OCI-LY7 (cell line): ENCODE data around the gene DPP10. TPM values are rescaled to one million over a fixed set of nuclear protein-coding genes. Genes with fewer than 3 reads are reported as not detected.

Source experiments
- BruUV-seq: library from RNA; stranded (reverse); fragments of 400-500 nt; replicated peaks from 2 replicates; lab custom pipeline; 2021; lab: Mats Ljungman, UMichigan
- CTCF ChIA-PET: fragments of 300-600 bp; sonication (Branson Sonifier 250); formaldehyde crosslinking; loops from one replicate; lab custom pipeline; 2022; ENCODE audit warnings: antibody characterized with exemption; ENCODE audit not compliant: unreplicated experiment; lab: Charles Lee
- POLR2A ChIA-PET: fragments of 300-600 bp; sonication (Branson Sonifier 250); formaldehyde crosslinking; loops from one replicate; lab custom pipeline; 2022; ENCODE audit warnings: antibody characterized with exemption; lab: Charles Lee
- DNase-seq: peaks from one replicate; pipeline ENCODE4 v3.0.0-alpha.2; 2015; ENCODE audit warnings: low spot score
- H2AFZ ChIP-seq: fragments of 200-600 bp; sonication (generic), shearing (Covaris generic); 2 replicates; pipeline ENCODE4 v1.6.1; 2014; ENCODE audit warnings: mild to moderate bottlenecking, antibody characterized with exemption, low read length, moderate library complexity
- H3K27ac ChIP-seq: fragments of 200-600 bp; sonication (generic); 2 replicates; pipeline ENCODE4 v1.5.1; 2014; ENCODE audit warnings: mixed run types, low read depth, mild to moderate bottlenecking, moderate library complexity, low read length, inconsistent platforms; ENCODE audit not compliant: poor library complexity, severe bottlenecking
- H3K36me3 ChIP-seq: fragments of 200-600 bp; sonication (generic); 2 replicates; pipeline ENCODE4 v1.6.1; 2014; ENCODE audit warnings: mild to moderate bottlenecking, antibody characterized with exemption, low read length, moderate library complexity, mixed read lengths; ENCODE audit not compliant: insufficient read depth
- H3K4me1 ChIP-seq: fragments of 200-600 bp; sonication (generic); 2 replicates; pipeline ENCODE4 v1.5.1; 2014; ENCODE audit warnings: mild to moderate bottlenecking, low read length; ENCODE audit not compliant: insufficient read depth, poor library complexity, severe bottlenecking
- H3K4me2 ChIP-seq: fragments of 200-600 bp; sonication (generic); 2 replicates; pipeline ENCODE4 v1.6.1; 2014; ENCODE audit warnings: mild to moderate bottlenecking, low read length
- H3K4me3 ChIP-seq: fragments of 200-600 bp; sonication (generic); 2 replicates; pipeline ENCODE4 v1.5.1; 2014; ENCODE audit warnings: mild to moderate bottlenecking, low read depth, low read length; ENCODE audit not compliant: poor library complexity, severe bottlenecking
- H3K79me2 ChIP-seq: fragments of 200-600 bp; sonication (generic); 2 replicates; pipeline ENCODE4 v1.6.1; 2016; ENCODE audit warnings: low read depth, mild to moderate bottlenecking, low read length, moderate library complexity, mixed read lengths; ENCODE audit not compliant: insufficient read depth
- H3K9me2 ChIP-seq: fragments of 200-600 bp; sonication (generic); 2 replicates; pipeline ENCODE4 v1.6.1; 2016; ENCODE audit warnings: mild to moderate bottlenecking, low read length, mixed read lengths; ENCODE audit not compliant: insufficient read depth
- H3K9me3 ChIP-seq: fragments of 200-600 bp; sonication (generic); 2 replicates; pipeline ENCODE4 v1.6.1; 2014; ENCODE audit warnings: mild to moderate bottlenecking, mixed run types, low read length, mixed read lengths
- H4K20me1 ChIP-seq: fragments of 200-600 bp; sonication (generic); 2 replicates; pipeline ENCODE4 v1.6.1; 2014; ENCODE audit warnings: mild to moderate bottlenecking, antibody characterized with exemption, low read length, moderate library complexity, mixed read lengths; ENCODE audit not compliant: insufficient read depth
- CTCF ChIP-seq: fragments of 200-600 bp; sonication (generic); conservative IDR thresholded peaks from 2 replicates; pipeline ENCODE4 v1.5.1; 2014; ENCODE audit warnings: mild to moderate bottlenecking, antibody characterized with exemption, low read length, moderate library complexity, mixed read lengths
- EZH2phosphoT487 ChIP-seq: fragments of 200-600 bp; sonication (generic); IDR thresholded peaks from 2 replicates; pipeline ENCODE4 v1.6.1; 2018; ENCODE audit warnings: low read depth, borderline replicate concordance, mild to moderate bottlenecking, mixed run types, antibody characterized with exemption, low read length, moderate library complexity, mixed read lengths
- intact Hi-C: fragments of 100-400 bp; cut with micrococcal nuclease; formaldehyde crosslinking; loops from one replicate; pipeline ENCODE4 v1.10.0; 2022; ENCODE audit not compliant: unreplicated experiment
- total RNA-seq, 2 experiments: library from RNA; depleted of rRNA in 1 of 2; stranded (reverse); fragments of >200 nt in 1 of 2; shearing (Covaris generic) in 1 of 2; gene quantifications; 2 replicates each; pipeline ENCODE4 v1.2.3, GENCODE V29; 2014 to 2022

Gene DPP10
- total RNA-seq, 2 experiments from 2014 or later, result not detected

GRCh38 chr2:114534116-114535084, 92.0 kb downstream of the DPP10 start:
- no peak overlapping the region for H3K27ac ChIP-seq
- H2AFZ ChIP-seq, result no peak overlapping the region
- TF ChIP-seq CTCF (no peak), EZH2phosphoT487 (no peak)
- no peak overlapping the region for H3K4me3 ChIP-seq
- BruUV-seq, result no TSS peak
- no peaks in the 10 kb centered on the region for H3K9me2 ChIP-seq
- POLR2A ChIA-PET, result no interaction called here
- no peaks in the 10 kb centered on the region for H3K4me1 ChIP-seq
- no peak overlapping the region for H3K4me2 ChIP-seq
- no peaks in the 10 kb centered on the region for H3K36me3 ChIP-seq
- CTCF ChIA-PET, result no interaction called here
- no peaks in the 10 kb centered on the region for H4K20me1 ChIP-seq
- DNase-seq, result no peak
- no peaks in the 10 kb centered on the region for H3K79me2 ChIP-seq
- H3K9me3 ChIP-seq, result no peaks in the 10 kb centered on the region
- intact Hi-C loops, result no loop called here

- TF ChIP-seq CTCF (no peak), EZH2phosphoT487 (no peak)
Measured at GRCh38 chr2:114537777-114538176, 95.3 kb downstream of the DPP10 start.

GRCh38 chr2:114542695-114543094, 100.3 kb downstream of the DPP10 start:
- H3K79me2 ChIP-seq, result no peaks in the 10 kb centered on the region
- H2AFZ ChIP-seq, result no peak overlapping the region
- no peak overlapping the region for H3K4me2 ChIP-seq
- H3K9me2 ChIP-seq, result no peaks in the 10 kb centered on the region
- no peaks in the 10 kb centered on the region for H3K4me1 ChIP-seq
- no peak overlapping the region for H3K27ac ChIP-seq
- TF ChIP-seq CTCF, result no peak
- TF ChIP-seq EZH2phosphoT487, result no peak
- intact Hi-C loops, result no loop called here
- H3K4me3 ChIP-seq, result no peak overlapping the region
- ChIA-PET CTCF (no interaction called here), POLR2A (no interaction called here)
- no TSS peak for BruUV-seq
- no peak for DNase-seq
- H4K20me1 ChIP-seq, result no peaks in the 10 kb centered on the region
- no peaks in the 10 kb centered on the region for H3K9me3 ChIP-seq
- H3K36me3 ChIP-seq, result no peaks in the 10 kb centered on the region

More at GRCh38 chr2:114537777-114538176, 95.3 kb downstream of the DPP10 start:
- no peak overlapping the region for H2AFZ ChIP-seq
- H3K27ac ChIP-seq, result no peak overlapping the region
- no peaks in the 10 kb centered on the region for H3K9me3 ChIP-seq
- no peaks in the 10 kb centered on the region for H3K79me2 ChIP-seq
- ChIA-PET POLR2A (no interaction called here), CTCF (no interaction called here)
- no peak overlapping the region for H3K4me3 ChIP-seq
- H3K36me3 ChIP-seq, result no peaks in the 10 kb centered on the region
- H3K4me2 ChIP-seq, result no peak overlapping the region
- intact Hi-C loops, result no loop called here
- no TSS peak for BruUV-seq
- DNase-seq, result no peak
- H4K20me1 ChIP-seq, result no peaks in the 10 kb centered on the region
- H3K4me1 ChIP-seq, result no peaks in the 10 kb centered on the region
- no peaks in the 10 kb centered on the region for H3K9me2 ChIP-seq
